ENCODE results near the gene C16orf92.

Gene C16orf92

DNA sequence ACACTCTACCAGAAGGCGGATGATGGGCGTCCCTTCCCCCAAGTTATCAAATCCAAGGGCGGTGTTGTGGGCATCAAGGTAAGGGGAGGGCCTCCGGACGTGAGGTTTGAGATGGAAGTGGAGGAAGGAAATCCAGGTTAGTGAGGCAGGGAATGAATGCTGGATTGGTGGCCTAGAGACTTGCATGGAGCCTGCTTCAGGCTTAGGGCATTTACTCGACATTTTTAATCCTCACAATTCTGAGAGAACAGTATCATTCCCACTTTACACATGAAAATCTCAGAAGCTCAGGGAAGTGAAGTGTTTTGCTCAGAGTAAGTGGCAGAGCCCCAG is 44.6 kb downstream of the C16orf92 start:
- H3K27ac ChIP-seq (ENCODE audit: low read depth in 2 of 2, low read length in 2 of 2): peak overlapping the region; percentile 30 to 99
- peak overlapping the region; percentile 98 to 100 for H3K9ac ChIP-seq (ENCODE audit: low read depth in 1 of 2, low read length in 2 of 2)
- H3K36me3 ChIP-seq (ENCODE audit: control insufficient read depth in 2 of 2, insufficient read depth in 2 of 2, low read length in 2 of 2): peaks cover 48 to 50% of the 10 kb centered on the region in 2 donors
- peak overlapping the region; percentile 93 to 100 for H3K4me3 ChIP-seq (ENCODE audit: low read length in 2 of 2)
- H3K9me3 ChIP-seq (ENCODE audit: control insufficient read depth in 2 of 2, low read length in 2 of 2): no peaks in the 10 kb centered on the region
- peaks cover 37 to 48% of the 10 kb centered on the region in 2 donors for H3K4me1 ChIP-seq (ENCODE audit: control insufficient read depth in 2 of 2, insufficient read depth in 2 of 2, low read length in 2 of 2)
- no peaks in the 10 kb centered on the region for H3K27me3 ChIP-seq (ENCODE audit: control insufficient read depth in 2 of 2, insufficient read depth in 2 of 2, low read length in 2 of 2)

DNA sequence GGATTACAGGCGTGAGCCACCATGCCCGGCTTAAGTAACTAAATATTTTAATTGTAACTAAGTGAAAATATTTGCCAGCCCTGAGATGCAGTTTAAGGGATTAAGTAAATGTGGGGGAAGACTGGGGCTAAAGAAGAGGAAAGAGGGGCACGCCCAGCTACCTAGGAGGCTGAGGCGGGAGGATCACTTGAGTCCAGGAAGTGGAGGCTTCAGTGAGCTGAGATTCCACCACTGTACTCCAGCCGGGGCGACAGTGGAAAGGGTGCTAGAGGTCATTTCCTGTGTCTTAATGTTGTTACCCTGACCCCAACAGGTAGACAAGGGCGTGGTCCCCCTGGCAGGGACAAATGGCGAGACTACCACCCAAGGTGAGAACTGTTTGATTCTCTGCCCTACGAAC is 45.3 kb downstream of the C16orf92 start:
- peaks cover 48 to 50% of the 10 kb centered on the region in 2 donors for H3K36me3 ChIP-seq (ENCODE audit: control insufficient read depth in 2 of 2, insufficient read depth in 2 of 2, low read length in 2 of 2)
- H3K27ac ChIP-seq (ENCODE audit: low read depth in 2 of 2, low read length in 2 of 2): peak overlapping the region in 1 of 2 donors; percentile 63
- H3K9me3 ChIP-seq (ENCODE audit: control insufficient read depth in 2 of 2, low read length in 2 of 2): no peaks in the 10 kb centered on the region
- H3K27me3 ChIP-seq (ENCODE audit: control insufficient read depth in 2 of 2, insufficient read depth in 2 of 2, low read length in 2 of 2): no peaks in the 10 kb centered on the region
- peaks cover 35 to 46% of the 10 kb centered on the region in 2 donors for H3K4me1 ChIP-seq (ENCODE audit: control insufficient read depth in 2 of 2, insufficient read depth in 2 of 2, low read length in 2 of 2)
- H3K9ac ChIP-seq (ENCODE audit: low read depth in 1 of 2, low read length in 2 of 2): peak overlapping the region in 1 of 2 donors; percentile 56
- no peak overlapping the region for H3K4me3 ChIP-seq (ENCODE audit: low read length in 2 of 2)

DNA sequence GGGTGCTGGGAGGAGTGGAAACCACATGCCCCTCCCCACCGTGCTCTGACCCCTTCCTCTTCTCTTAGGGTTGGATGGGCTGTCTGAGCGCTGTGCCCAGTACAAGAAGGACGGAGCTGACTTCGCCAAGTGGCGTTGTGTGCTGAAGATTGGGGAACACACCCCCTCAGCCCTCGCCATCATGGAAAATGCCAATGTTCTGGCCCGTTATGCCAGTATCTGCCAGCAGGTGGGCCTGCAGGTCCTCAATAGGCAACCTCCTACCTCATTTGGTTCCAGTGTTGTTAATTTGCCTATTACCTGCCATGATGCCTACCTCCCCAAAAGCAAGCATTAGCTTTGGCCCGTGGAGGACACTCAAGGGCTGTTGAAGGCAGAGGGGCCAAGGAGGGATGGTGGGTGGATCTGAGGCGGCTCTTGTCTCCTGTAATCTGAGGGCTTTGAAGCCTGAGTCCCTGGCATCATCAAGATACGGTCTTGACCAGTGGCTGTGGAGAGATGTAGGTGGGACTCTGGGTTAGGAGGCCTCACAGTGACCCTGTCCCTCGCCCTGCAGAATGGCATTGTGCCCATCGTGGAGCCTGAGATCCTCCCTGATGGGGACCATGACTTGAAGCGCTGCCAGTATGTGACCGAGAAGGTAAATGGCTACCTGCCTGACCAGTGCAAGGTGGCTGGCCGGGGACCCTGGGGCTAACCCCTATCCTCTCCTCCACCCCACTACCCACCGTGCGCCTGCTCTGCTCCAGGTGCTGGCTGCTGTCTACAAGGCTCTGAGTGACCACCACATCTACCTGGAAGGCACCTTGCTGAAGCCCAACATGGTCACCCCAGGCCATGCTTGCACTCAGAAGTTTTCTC is 46.0 kb downstream of the C16orf92 start:
- H3K27ac ChIP-seq (ENCODE audit: low read depth in 2 of 2, low read length in 2 of 2): peak overlapping the region in 1 of 2 donors; percentile 63

DNA sequence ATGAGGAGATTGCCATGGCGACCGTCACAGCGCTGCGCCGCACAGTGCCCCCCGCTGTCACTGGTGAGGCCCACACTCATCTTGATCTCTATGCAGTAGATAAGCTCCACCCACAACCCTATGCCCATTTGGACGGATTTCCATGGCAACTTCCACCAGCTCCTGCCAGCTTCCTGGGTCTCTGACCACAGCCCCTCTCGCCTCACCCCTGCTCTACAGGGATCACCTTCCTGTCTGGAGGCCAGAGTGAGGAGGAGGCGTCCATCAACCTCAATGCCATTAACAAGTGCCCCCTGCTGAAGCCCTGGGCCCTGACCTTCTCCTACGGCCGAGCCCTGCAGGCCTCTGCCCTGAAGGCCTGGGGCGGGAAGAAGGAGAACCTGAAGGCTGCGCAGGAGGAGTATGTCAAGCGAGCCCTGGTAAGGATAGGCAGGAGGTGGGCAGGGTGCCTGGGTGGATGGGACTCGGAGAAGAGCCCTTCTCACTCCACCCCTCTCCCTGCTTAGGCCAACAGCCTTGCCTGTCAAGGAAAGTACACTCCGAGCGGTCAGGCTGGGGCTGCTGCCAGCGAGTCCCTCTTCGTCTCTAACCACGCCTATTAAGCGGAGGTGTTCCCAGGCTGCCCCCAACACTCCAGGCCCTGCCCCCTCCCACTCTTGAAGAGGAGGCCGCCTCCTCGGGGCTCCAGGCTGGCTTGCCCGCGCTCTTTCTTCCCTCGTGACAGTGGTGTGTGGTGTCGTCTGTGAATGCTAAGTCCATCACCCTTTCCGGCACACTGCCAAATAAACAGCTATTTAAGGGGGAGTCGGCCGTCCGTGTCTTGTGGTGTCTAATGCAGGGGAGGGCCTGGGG is 46.8 kb downstream of the C16orf92 start:
- Histone ChIP-seq H3K36me3 (ENCODE audit: control insufficient read depth in 2 of 2, insufficient read depth in 2 of 2, low read length in 2 of 2) (peaks cover 48 to 50% of the 10 kb centered on the region in 2 donors), H3K9ac (ENCODE audit: low read depth in 1 of 2, low read length in 2 of 2) (no peak overlapping the region), H3K4me1 (ENCODE audit: control insufficient read depth in 2 of 2, insufficient read depth in 2 of 2, low read length in 2 of 2) (peaks cover 23 to 36% of the 10 kb centered on the region in 2 donors), H3K4me3 (ENCODE audit: low read length in 2 of 2) (no peak overlapping the region), H3K9me3 (ENCODE audit: control insufficient read depth in 2 of 2, low read length in 2 of 2) (no peaks in the 10 kb centered on the region), H3K27me3 (ENCODE audit: control insufficient read depth in 2 of 2, insufficient read depth in 2 of 2, low read length in 2 of 2) (no peaks in the 10 kb centered on the region), H3K27ac (ENCODE audit: low read depth in 2 of 2, low read length in 2 of 2) (no peak overlapping the region)

More for the DNA sequence above, 46.0 kb downstream of the C16orf92 start:
- Histone ChIP-seq H3K36me3 (ENCODE audit: control insufficient read depth in 2 of 2, insufficient read depth in 2 of 2, low read length in 2 of 2) (peaks cover 48 to 50% of the 10 kb centered on the region in 2 donors), H3K27me3 (ENCODE audit: control insufficient read depth in 2 of 2, insufficient read depth in 2 of 2, low read length in 2 of 2) (no peaks in the 10 kb centered on the region), H3K9ac (ENCODE audit: low read depth in 1 of 2, low read length in 2 of 2) (peak overlapping the region in 1 of 2 donors; percentile 56), H3K4me3 (ENCODE audit: low read length in 2 of 2) (no peak overlapping the region), H3K9me3 (ENCODE audit: control insufficient read depth in 2 of 2, low read length in 2 of 2) (no peaks in the 10 kb centered on the region), H3K4me1 (ENCODE audit: control insufficient read depth in 2 of 2, insufficient read depth in 2 of 2, low read length in 2 of 2) (peaks cover 28 to 40% of the 10 kb centered on the region in 2 donors)

DNA sequence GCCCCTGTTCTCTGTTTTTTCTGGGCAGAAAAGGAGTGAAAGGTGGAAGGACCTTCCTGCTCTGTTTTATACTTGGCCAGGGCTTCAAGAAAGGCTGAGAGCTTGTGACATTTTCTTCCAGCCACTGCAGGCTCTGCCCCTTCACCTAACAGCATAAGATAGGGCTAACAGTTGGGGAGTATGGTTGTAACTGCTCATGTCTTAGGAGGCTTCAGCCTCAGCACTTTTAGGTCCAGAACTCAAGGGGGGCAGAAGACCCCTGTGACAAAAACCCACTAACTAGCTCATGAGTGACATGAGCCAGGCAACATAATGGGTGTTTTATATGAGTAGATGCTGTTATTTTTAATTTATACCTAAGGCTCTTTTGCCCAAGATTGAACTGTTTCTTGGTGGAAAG is 47.5 kb downstream of the C16orf92 start:
- H3K36me3 ChIP-seq (ENCODE audit: control insufficient read depth in 2 of 2, insufficient read depth in 2 of 2, low read length in 2 of 2): peaks cover 48 to 50% of the 10 kb centered on the region in 2 donors
- H3K9ac ChIP-seq (ENCODE audit: low read depth in 1 of 2, low read length in 2 of 2): no peak overlapping the region
- no peak overlapping the region for H3K27ac ChIP-seq (ENCODE audit: low read depth in 2 of 2, low read length in 2 of 2)
- no peaks in the 10 kb centered on the region for H3K9me3 ChIP-seq (ENCODE audit: control insufficient read depth in 2 of 2, low read length in 2 of 2)
- H3K4me1 ChIP-seq (ENCODE audit: control insufficient read depth in 2 of 2, insufficient read depth in 2 of 2, low read length in 2 of 2): peaks cover 23 to 36% of the 10 kb centered on the region in 2 donors
- no peak overlapping the region for H3K4me3 ChIP-seq (ENCODE audit: low read length in 2 of 2)
- no peaks in the 10 kb centered on the region for H3K27me3 ChIP-seq (ENCODE audit: control insufficient read depth in 2 of 2, insufficient read depth in 2 of 2, low read length in 2 of 2)
